Tibial artery (tissue), 4 donors: ENCODE results near the gene AGFG1.

Source experiments
- DNase-seq, 2 donors: peaks; one replicate each; pipeline ENCODE4 v3.0.0-alpha.2; 2019
- H3K27ac ChIP-seq, 2 donors: fragments of 200-600 bp; sonication (generic) in 1 of 2; 1 replicate in 1 of 2; 2 replicates in 1 of 2; pipeline ENCODE4 v1.5.1; 2018 to 2019; ENCODE audit warnings: mild to moderate bottlenecking in 1 of 2
- H3K27me3 ChIP-seq, 2 donors: fragments of 200-600 bp; sonication (generic) in 1 of 2; one replicate each; pipeline versions ENCODE4 v1.5.1 to v1.6.0; 2016 to 2019
- H3K36me3 ChIP-seq, 3 donors: fragments of 200-600 bp; sonication (generic) in 2 of 3; one replicate each; pipeline ENCODE4 v1.5.1; 2016 to 2019; ENCODE audit warnings: mild to moderate bottlenecking in 2 of 3
- H3K4me1 ChIP-seq, 4 donors: fragments of 200-600 bp; sonication (generic) in 2 of 4; 1 replicate in 3 of 4; 2 replicates in 1 of 4; pipeline ENCODE4 v1.5.1; 2016 to 2019
- H3K4me3 ChIP-seq, 2 donors: fragments of 200-600 bp; sonication (generic) in 1 of 2; 1 replicate in 1 of 2; 2 replicates in 1 of 2; pipeline ENCODE4 v1.5.1; 2018 to 2019; ENCODE audit warnings: mild to moderate bottlenecking in 2 of 2
- H3K9me3 ChIP-seq, 3 donors: fragments of 200-600 bp; sonication (generic) in 1 of 3; one replicate each; pipeline ENCODE4 v1.5.1; 2016 to 2019
- CTCF ChIP-seq, 2 experiments: fragments of 200-600 bp in 1 of 2; fragments of 450-650 bp in 1 of 2; IDR thresholded peaks; one replicate each; pipeline ENCODE4 v1.5.1; 2017 to 2019; ENCODE audit warnings: antibody characterized with exemption in 2 of 2, mild to moderate bottlenecking in 1 of 2, moderate library complexity in 1 of 2
- intact Hi-C: fragments of 100-400 bp; cut with DNase I; formaldehyde crosslinking; loops from one replicate; pipeline ENCODE4 v1.15.0; 2023; ENCODE audit warnings: low total_unique reads

Gene AGFG1

GRCh38 chr2:227436436-227437174 lies 35.4 kb upstream of the AGFG1 start:
- no peaks in the 10 kb centered on the region for H3K36me3 ChIP-seq
- H3K9me3 ChIP-seq: peaks cover 0 to 11% (median 10%) of the 10 kb centered on the region in 3 donors
- TF ChIP-seq CTCF (IDR thresholded peaks at IDR 0.05): no peak
- no peak for DNase-seq
- no peaks in the 10 kb centered on the region for H3K4me1 ChIP-seq
- H3K27ac ChIP-seq: no peak overlapping the region
- intact Hi-C loops: no loop called here
- H3K27me3 ChIP-seq: peaks cover 0 to 2% of the 10 kb centered on the region in 2 donors
- H3K4me3 ChIP-seq: no peak overlapping the region

GRCh38 chr2:227439214-227439613 lies 32.7 kb upstream of the AGFG1 start:
- Histone ChIP-seq H3K4me3 (no peak overlapping the region), H3K36me3 (no peaks in the 10 kb centered on the region), H3K27ac (no peak overlapping the region), H3K9me3 (no peaks in the 10 kb centered on the region), H3K4me1 (no peaks in the 10 kb centered on the region), H3K27me3 (peaks cover 0 to 2% of the 10 kb centered on the region in 2 donors)
- DNase-seq: no peak
- intact Hi-C loops: no loop called here
- no peak for TF ChIP-seq CTCF (IDR thresholded peaks at IDR 0.05)

GRCh38 chr2:227442639-227443038 lies 29.3 kb upstream of the AGFG1 start:
- Histone ChIP-seq H3K36me3 (no peaks in the 10 kb centered on the region), H3K4me1 (no peaks in the 10 kb centered on the region), H3K27me3 (peaks cover 0 to 2% of the 10 kb centered on the region in 2 donors), H3K4me3 (no peak overlapping the region), H3K9me3 (no peaks in the 10 kb centered on the region), H3K27ac (no peak overlapping the region)
- no peak for TF ChIP-seq CTCF (IDR thresholded peaks at IDR 0.05)
- intact Hi-C loops: no loop called here
- no peak for DNase-seq

DNA sequence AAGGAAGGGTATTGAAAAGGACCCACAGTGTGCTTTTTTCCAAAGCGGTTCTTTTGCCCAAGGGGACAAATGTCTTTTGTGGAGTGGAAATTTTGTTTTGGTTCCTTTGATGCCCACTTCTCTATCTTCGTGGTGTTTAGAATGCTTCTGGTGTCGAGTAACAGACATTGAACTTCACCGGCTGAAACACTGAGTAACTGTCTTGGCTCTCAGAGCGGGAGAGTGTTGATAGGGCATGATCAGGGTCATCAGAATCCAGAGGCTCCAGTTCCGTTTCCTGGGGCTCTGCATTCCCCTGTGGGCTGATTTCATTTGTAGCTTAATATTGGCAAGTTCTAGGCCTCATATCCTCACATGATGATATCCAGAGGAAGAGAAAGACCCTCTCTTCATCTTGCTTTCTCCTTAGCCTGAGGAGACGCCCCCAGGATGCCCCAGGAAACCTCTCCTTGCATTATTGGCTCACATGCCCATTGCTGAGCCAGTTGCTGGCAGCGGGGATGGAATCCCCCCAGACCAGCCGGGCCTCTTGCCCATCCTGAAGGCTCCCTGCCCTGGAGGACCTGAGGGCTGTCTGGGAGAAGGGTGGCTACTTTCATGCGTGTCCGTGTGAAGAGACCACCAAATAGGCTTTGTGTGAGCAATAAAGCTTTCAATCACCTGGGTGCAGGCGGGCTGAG lies 27.9 kb upstream of the AGFG1 start:
- TF ChIP-seq CTCF (IDR thresholded peaks at IDR 0.05): no peak
- intact Hi-C loops: no loop called here
- no peaks in the 10 kb centered on the region for H3K4me1 ChIP-seq

GRCh38 chr2:227447606-227448005 lies 24.4 kb upstream of the AGFG1 start:
- intact Hi-C loops: no loop called here
- no peaks in the 10 kb centered on the region for H3K4me1 ChIP-seq
- DNase-seq: no peak
- H3K36me3 ChIP-seq: no peaks in the 10 kb centered on the region
- H3K27ac ChIP-seq: no peak overlapping the region
- TF ChIP-seq CTCF (IDR thresholded peaks at IDR 0.05): no peak
- H3K27me3 ChIP-seq: no peaks in the 10 kb centered on the region
- H3K9me3 ChIP-seq: no peaks in the 10 kb centered on the region
- H3K4me3 ChIP-seq: no peak overlapping the region

More for the DNA sequence above, 27.9 kb upstream of the AGFG1 start:
- no peaks in the 10 kb centered on the region for H3K9me3 ChIP-seq
- H3K27me3 ChIP-seq: peaks cover 0 to 2% of the 10 kb centered on the region in 2 donors
- H3K4me3 ChIP-seq: no peak overlapping the region
- no peak for DNase-seq
- no peak overlapping the region for H3K27ac ChIP-seq
- no peaks in the 10 kb centered on the region for H3K36me3 ChIP-seq
